Cardiac muscle cell (in vitro differentiated cells and primary cell): ENCODE data around the gene ACTRT3. TPM values are rescaled to one million over a fixed set of nuclear protein-coding genes. Genes with fewer than 3 reads are reported as not detected.

Experiments used
- DNase-seq, 2 donors: peaks; one replicate each; pipeline versions ENCODE4 v3.0.0 to v3.0.0-alpha.2; 2010 to 2017; ENCODE audit warnings: low read depth in 1 of 2, low spot score in 1 of 2
- H3K27ac ChIP-seq: fragments of 200-600 bp; sonication (generic); 2 replicates; pipeline ENCODE4 v1.5.1; 2016
- H3K27me3 ChIP-seq: fragments of 200-600 bp; sonication (generic); 2 replicates; pipeline ENCODE4 v1.6.0; 2016; ENCODE audit warnings: control low read depth
- H3K36me3 ChIP-seq: fragments of 200-600 bp; sonication (generic); 2 replicates; pipeline ENCODE4 v1.5.1; 2016; ENCODE audit warnings: control low read depth
- H3K4me1 ChIP-seq: fragments of 200-600 bp; sonication (generic); 2 replicates; pipeline ENCODE4 v1.8.1; 2017; ENCODE audit warnings: low read depth, mild to moderate bottlenecking, mixed run types
- H3K4me3 ChIP-seq: fragments of 200-600 bp; sonication (generic); 2 replicates; pipeline ENCODE4 v1.5.1; 2016; ENCODE audit warnings: mild to moderate bottlenecking
- H3K9me3 ChIP-seq: fragments of 200-600 bp; sonication (generic); 2 replicates; pipeline ENCODE4 v1.5.1; 2017; ENCODE audit warnings: low read depth, mild to moderate bottlenecking, control low read depth
- CTCF ChIP-seq: IDR thresholded peaks from 2 replicates; pipeline ENCODE4 v1.5.1; 2012; ENCODE audit warnings: low read depth, mild to moderate bottlenecking, low read length
- polyA plus RNA-seq: library from polyadenylated mRNA; unstranded; fragments of >200 nt; fragmentation: Nextera tagmentation; extraction: Ambion mirVana; gene quantifications from 2 replicates; pipeline ENCODE4 v1.2.1, GENCODE V29; 2016
- total RNA-seq: library from RNA; depleted of rRNA; stranded (reverse); fragments of >200 nt; gene quantifications from 2 replicates; pipeline ENCODE4 v1.2.3, GENCODE V29; 2016

ACTRT3 gene
- total RNA-seq, result 1.7 TPM in 2 replicates
- 1.7 and 2.3 TPM in 2 replicates for polyA plus RNA-seq

DNA sequence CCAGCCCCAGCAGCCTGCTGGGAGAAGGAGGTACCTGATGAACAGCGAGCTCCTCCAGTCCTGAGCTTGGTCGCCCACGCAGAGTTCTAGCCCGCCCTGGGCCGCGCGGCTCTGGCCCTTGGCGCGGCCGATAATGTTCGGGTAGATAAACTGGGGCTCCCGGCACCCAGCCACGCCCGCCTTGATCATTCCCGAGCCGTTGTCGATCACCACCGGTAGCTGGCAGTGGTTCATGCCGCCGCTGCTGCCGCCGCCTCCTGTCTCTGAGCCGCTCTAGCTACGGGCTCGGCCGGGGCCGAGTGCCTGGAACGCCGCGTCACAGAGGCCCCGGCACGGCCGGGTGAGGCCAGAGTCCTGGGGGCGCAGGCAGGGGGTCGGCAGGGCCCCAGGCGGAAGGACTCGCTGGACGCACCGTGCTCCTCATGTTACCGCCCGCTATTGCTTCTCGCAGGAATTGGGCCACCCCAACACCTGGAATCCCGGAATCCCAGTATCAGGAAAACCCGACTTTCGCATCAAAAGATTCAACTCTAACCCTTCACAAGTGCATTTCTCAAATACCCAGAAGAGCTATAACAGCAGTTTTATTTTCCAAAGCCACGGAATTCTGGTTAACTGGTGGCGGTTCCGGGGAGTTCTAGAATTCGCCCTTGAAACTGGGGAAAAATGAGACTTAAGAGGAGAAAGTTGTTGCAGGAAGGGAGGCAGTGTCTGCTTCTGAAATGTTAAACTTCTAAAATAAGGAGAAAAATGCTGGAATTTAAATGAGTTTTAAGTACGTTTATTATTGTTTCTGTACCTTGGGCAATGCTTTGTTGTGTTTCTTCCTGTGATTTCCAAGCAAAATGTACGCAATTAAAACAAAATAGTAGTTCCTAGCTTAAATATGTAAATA is at the start of gene ACTRT3:
TSS of gene ACTRT3 (minus strand) at position 275 of the 895 bp plus-strand sequence. CDS start at position 234, 41 bp downstream.
- no peaks in the 10 kb centered on the region for H3K27me3 ChIP-seq
- no peak for TF ChIP-seq CTCF
- H3K4me1 ChIP-seq, result peaks cover 9% of the 10 kb centered on the region
- H3K27ac ChIP-seq, result peak within 1 kb of the TSS; percentile 56
- H3K36me3 ChIP-seq, result peaks cover 4% of the 10 kb centered on the region
- peak; percentile 78 to 82 for DNase-seq
- no peaks in the 10 kb centered on the region for H3K9me3 ChIP-seq
- H3K4me3 ChIP-seq, result peak within 1 kb of the TSS; percentile 49

DNA sequence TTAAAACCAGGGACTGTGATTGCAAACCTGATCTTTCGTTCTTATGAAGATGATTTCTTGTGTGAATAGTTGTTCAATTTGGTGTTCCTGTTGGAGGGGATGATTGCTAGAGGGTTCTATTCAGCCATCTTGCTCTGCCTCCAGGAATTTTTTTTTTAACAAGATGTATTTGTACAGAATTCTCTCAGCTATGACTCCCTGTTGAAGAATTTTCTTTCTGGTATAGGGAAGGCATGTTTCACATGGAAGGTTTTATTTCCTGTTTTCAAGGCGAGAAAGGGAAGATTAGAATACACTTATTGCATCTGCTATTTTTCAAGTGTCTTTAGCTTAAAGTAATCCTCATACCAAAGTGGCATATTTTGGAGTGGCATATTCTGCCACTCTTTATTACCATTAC is 49.0 kb upstream of the ACTRT3 start:
- Histone ChIP-seq H3K4me3 (no peak overlapping the region), H3K27ac (no peak overlapping the region), H3K36me3 (no peaks in the 10 kb centered on the region), H3K9me3 (no peaks in the 10 kb centered on the region), H3K27me3 (no peaks in the 10 kb centered on the region), H3K4me1 (no peaks in the 10 kb centered on the region)
- TF ChIP-seq CTCF, result no peak
- DNase-seq, result peak in 1 of 2 donors; percentile 58

- Histone ChIP-seq H3K27me3 (no peaks in the 10 kb centered on the region), H3K4me1 (peaks cover 5% of the 10 kb centered on the region), H3K9me3 (no peaks in the 10 kb centered on the region), H3K4me3 (no peak overlapping the region), H3K27ac (no peak overlapping the region), H3K36me3 (no peaks in the 10 kb centered on the region)
- TF ChIP-seq CTCF, result no peak
- DNase-seq, result no peak
Observed at GRCh38 chr3:169815590-169816150, 46.3 kb upstream of the ACTRT3 start.

DNA sequence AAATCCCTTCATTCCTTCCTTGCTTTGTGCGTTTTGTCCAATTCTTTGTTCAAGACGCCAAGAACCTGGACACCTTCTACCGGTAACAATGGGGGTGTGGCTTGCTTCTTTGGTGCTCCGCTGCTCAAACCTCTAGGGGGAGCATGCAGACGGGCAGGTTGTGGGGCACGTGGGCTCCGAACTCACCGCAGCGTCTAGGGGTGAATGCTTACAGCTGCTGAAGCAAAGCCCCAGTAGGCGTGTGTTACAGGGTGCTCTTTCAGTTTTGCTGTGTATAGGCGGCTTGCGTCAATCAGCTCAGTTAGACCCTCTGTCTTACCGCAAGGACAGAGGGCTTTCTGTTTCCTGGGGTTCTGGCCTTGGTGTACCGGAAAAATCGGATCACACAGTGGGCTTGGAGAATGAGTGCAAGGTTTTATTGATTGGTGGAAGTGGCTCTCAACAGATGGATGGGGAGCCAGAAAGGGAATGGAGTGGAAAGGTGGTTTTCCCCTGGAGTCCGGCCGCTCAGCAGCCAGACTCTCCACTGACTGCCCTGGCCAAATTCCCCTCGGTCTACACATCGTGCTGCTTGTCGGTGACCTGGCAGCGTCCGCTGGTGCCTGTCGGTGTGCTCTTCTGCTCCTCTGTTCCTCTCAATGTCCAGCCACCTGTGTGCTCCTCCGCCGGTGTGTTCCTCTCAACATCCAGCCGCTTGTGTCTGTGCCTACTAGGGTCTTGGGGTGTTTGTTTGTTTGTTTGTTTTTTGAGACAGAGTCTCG is 44.6 kb upstream of the ACTRT3 start:
- Histone ChIP-seq H3K9me3 (no peaks in the 10 kb centered on the region), H3K4me1 (peaks cover 11% of the 10 kb centered on the region), H3K27me3 (no peaks in the 10 kb centered on the region), H3K36me3 (no peaks in the 10 kb centered on the region), H3K4me3 (no peak overlapping the region), H3K27ac (no peak overlapping the region)
- peak in 1 of 2 donors; percentile 53 for DNase-seq
- TF ChIP-seq CTCF, result peak; percentile 47

- H3K27ac ChIP-seq, result no peak overlapping the region
- no peaks in the 10 kb centered on the region for H3K9me3 ChIP-seq
- DNase-seq, result no peak
- H3K4me3 ChIP-seq, result no peak overlapping the region
- no peaks in the 10 kb centered on the region for H3K27me3 ChIP-seq
- no peaks in the 10 kb centered on the region for H3K36me3 ChIP-seq
- H3K4me1 ChIP-seq, result peaks cover 13% of the 10 kb centered on the region
- TF ChIP-seq CTCF, result no peak
Observed at GRCh38 chr3:169813278-169813677, 43.9 kb upstream of the ACTRT3 start.
